Suppressor macrophage treated with lipopolysaccharide for 1 hour (primary cell): ENCODE results near the gene IGFBP2.

Source experiments
- DNase-seq, 3 donors: peaks; one replicate each; pipeline ENCODE4 v3.0.0-alpha.2; 2020 to 2022

The IGFBP2 gene

GRCh38 chr2:216616083-216616678, 17.0 kb upstream of the IGFBP2 start:
- DNase-seq = no peak

- no peak for DNase-seq
Measured at GRCh38 chr2:216617159-216617815, 15.9 kb upstream of the IGFBP2 start.

- no peak for DNase-seq
Measured at GRCh38 chr2:216618785-216619184, 14.4 kb upstream of the IGFBP2 start.

GRCh38 chr2:216619411-216620393, 13.5 kb upstream of the IGFBP2 start:
- peak; percentile 14 to 20 (median 16) for DNase-seq

- no peak for DNase-seq
Measured at GRCh38 chr2:216620786-216621185, 12.4 kb upstream of the IGFBP2 start.

GRCh38 chr2:216621292-216621691, 11.9 kb upstream of the IGFBP2 start:
- DNase-seq = no peak

- DNase-seq = no peak
Measured at GRCh38 chr2:216622526-216622925, 10.7 kb upstream of the IGFBP2 start.

- DNase-seq = no peak
Measured at GRCh38 chr2:216624251-216624650, 9.0 kb upstream of the IGFBP2 start.

- DNase-seq = no peak
Measured at GRCh38 chr2:216626168-216626874, 6.9 kb upstream of the IGFBP2 start.

- no peak for DNase-seq
Measured at GRCh38 chr2:216626875-216627245, 6.4 kb upstream of the IGFBP2 start.

GRCh38 chr2:216629784-216630183, 3.4 kb upstream of the IGFBP2 start:
- DNase-seq = no peak

- DNase-seq = no peak
Measured at GRCh38 chr2:216632346-216632951, 771 bp upstream of the IGFBP2 start.

GRCh38 chr2:216633616-216634369, 573 bp downstream of the IGFBP2 start:
- DNase-seq = peak in 1 of 3 donors; percentile 39

GRCh38 chr2:216634370-216635148, 1.3 kb downstream of the IGFBP2 start:
- DNase-seq = no peak

GRCh38 chr2:216635171-216635570, 2.0 kb downstream of the IGFBP2 start:
- no peak for DNase-seq

GRCh38 chr2:216635701-216636550, 2.7 kb downstream of the IGFBP2 start:
- no peak for DNase-seq

GRCh38 chr2:216636551-216637450, 3.6 kb downstream of the IGFBP2 start:
- peak; percentile 76 to 83 (median 77) for DNase-seq

GRCh38 chr2:216637472-216637871, 4.3 kb downstream of the IGFBP2 start:
- no peak for DNase-seq
